CD4-positive, alpha-beta T cell (primary cell): ENCODE measurements around the gene FOXC1. TPM values are rescaled to one million over a fixed set of nuclear protein-coding genes. Genes with fewer than 3 reads are reported as not detected.
A peak's percentile ranks its signal among the peaks of the same experiment; 100 is the strongest.

Experiments
- ATAC-seq: fragments of 200-7000 bp; cut with Tn5 transposase; one replicate; pipeline ENCODE4 v1.10.0; 2022; ENCODE audit warnings: mild to moderate bottlenecking; ENCODE audit not compliant: poor library complexity
- CTCF ChIA-PET: fragments of 350-600 bp; sonication (Branson Sonifier 250); formaldehyde crosslinking; loops from one replicate; lab custom pipeline; 2021; ENCODE audit warnings: antibody characterized with exemption, inconsistent platforms; lab: Charles Lee
- POLR2A ChIA-PET: fragments of 350-600 bp; sonication (Branson Sonifier 250); formaldehyde crosslinking; loops from one replicate; lab custom pipeline; 2021; ENCODE audit warnings: antibody characterized with exemption, inconsistent platforms; lab: Charles Lee
- DNase-seq, 14 experiments: peaks; one replicate each; pipeline ENCODE4 v3.0.0-alpha.2; 2013 to 2020; ENCODE audit warnings: mixed read lengths in 2 of 14
- H3K27ac ChIP-seq, 2 donors: one replicate each; pipeline versions ENCODE4 v1.5.1 to v1.7.0; 2013; ENCODE audit warnings: low read length in 2 of 2, low read depth in 1 of 2, mild to moderate bottlenecking in 1 of 2
- H3K27me3 ChIP-seq, 2 experiments: 1 replicate in 1 of 2; 2 replicates in 1 of 2; pipeline versions ENCODE4 v1.6.1 to v1.7.0; 2013; ENCODE audit warnings: low read length in 2 of 2, control low read depth in 1 of 2, mild to moderate bottlenecking in 1 of 2, moderate library complexity in 1 of 2; ENCODE audit not compliant: insufficient read depth in 2 of 2, control insufficient read depth in 1 of 2
- H3K36me3 ChIP-seq: one replicate; pipeline ENCODE4 v1.6.1; 2013; ENCODE audit warnings: low read length, control low read depth; ENCODE audit not compliant: insufficient read depth
- H3K4me1 ChIP-seq: one replicate; pipeline ENCODE4 v1.6.1; 2013; ENCODE audit warnings: low read length, control low read depth; ENCODE audit not compliant: insufficient read depth
- H3K4me3 ChIP-seq: one replicate; pipeline ENCODE4 v1.5.1; 2013; ENCODE audit warnings: mild to moderate bottlenecking, low read length, moderate library complexity
- H3K9me3 ChIP-seq, 2 experiments: 1 replicate in 1 of 2; 2 replicates in 1 of 2; pipeline versions ENCODE4 v1.6.1 to v1.7.0; 2013; ENCODE audit warnings: low read length in 2 of 2, mild to moderate bottlenecking in 2 of 2, control low read depth in 1 of 2, moderate library complexity in 1 of 2; ENCODE audit not compliant: control insufficient read depth in 1 of 2, insufficient read depth in 1 of 2
- H3K27ac Mint-ChIP-seq: one replicate; pipeline ENCODE4 v1.8.0; 2020; ENCODE audit warnings: mixed read lengths
- H3K27me3 Mint-ChIP-seq: one replicate; pipeline ENCODE4 v1.8.0; 2021; ENCODE audit warnings: mixed read lengths
- H3K36me3 Mint-ChIP-seq: one replicate; pipeline ENCODE4 v1.8.0; 2021; ENCODE audit warnings: low read depth, mixed read lengths
- H3K4me1 Mint-ChIP-seq: one replicate; pipeline ENCODE4 v1.8.0; 2021; ENCODE audit warnings: low read depth, mixed read lengths
- H3K4me3 Mint-ChIP-seq: one replicate; pipeline ENCODE4 v1.8.0; 2020; ENCODE audit warnings: mild to moderate bottlenecking, mixed read lengths
- H3K9me3 Mint-ChIP-seq: one replicate; pipeline ENCODE4 v1.8.0; 2020; ENCODE audit warnings: mixed read lengths
- intact Hi-C, 2 experiments: fragments of 100-400 bp; cut with DNase I in 1 of 2; cut with micrococcal nuclease in 1 of 2; formaldehyde crosslinking; loops; one replicate each; pipeline versions ENCODE4 v1.15.1 to v1.9.0; 2023 to 2025; cut with DNase I, micrococcal nuclease
- total RNA-seq, 174 experiments: library from RNA in 2 of 174; stranded (reverse) in 2 of 174; gene quantifications; one replicate each; pipeline ENCODE4 v1.2.3 and lab custom pipeline; 2021 to 2026
- TF ChIP-seq, protein P1 (sequence below): fragments of 200-600 bp; IDR thresholded peaks from one replicate; pipeline ENCODE4 v1.8.0; 2022; ENCODE audit warnings: antibody characterized with exemption, mild to moderate bottlenecking

The FOXC1 gene
- total RNA-seq, 2 experiments from 2014 or later = not detected

GRCh38 chr6:1636971-1637871 is 27.5 kb downstream of the FOXC1 start:
- TF ChIP-seq, protein P1, sequence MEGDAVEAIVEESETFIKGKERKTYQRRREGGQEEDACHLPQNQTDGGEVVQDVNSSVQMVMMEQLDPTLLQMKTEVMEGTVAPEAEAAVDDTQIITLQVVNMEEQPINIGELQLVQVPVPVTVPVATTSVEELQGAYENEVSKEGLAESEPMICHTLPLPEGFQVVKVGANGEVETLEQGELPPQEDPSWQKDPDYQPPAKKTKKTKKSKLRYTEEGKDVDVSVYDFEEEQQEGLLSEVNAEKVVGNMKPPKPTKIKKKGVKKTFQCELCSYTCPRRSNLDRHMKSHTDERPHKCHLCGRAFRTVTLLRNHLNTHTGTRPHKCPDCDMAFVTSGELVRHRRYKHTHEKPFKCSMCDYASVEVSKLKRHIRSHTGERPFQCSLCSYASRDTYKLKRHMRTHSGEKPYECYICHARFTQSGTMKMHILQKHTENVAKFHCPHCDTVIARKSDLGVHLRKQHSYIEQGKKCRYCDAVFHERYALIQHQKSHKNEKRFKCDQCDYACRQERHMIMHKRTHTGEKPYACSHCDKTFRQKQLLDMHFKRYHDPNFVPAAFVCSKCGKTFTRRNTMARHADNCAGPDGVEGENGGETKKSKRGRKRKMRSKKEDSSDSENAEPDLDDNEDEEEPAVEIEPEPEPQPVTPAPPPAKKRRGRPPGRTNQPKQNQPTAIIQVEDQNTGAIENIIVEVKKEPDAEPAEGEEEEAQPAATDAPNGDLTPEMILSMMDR = no peak
- Histone ChIP-seq H3K27me3 (peaks cover 0 to 3% of the 10 kb centered on the region in 2 experiments), H3K36me3 (no peaks in the 10 kb centered on the region), H3K9me3 (no peaks in the 10 kb centered on the region), H3K27ac (no peak overlapping the region), H3K4me1 (no peaks in the 10 kb centered on the region), H3K4me3 (no peak overlapping the region)
- Mint-ChIP-seq H3K36me3 (no peaks in the 10 kb centered on the region), H3K4me1 (no peaks in the 10 kb centered on the region), H3K27ac (no peak overlapping the region), H3K4me3 (no peak overlapping the region), H3K9me3 (no peaks in the 10 kb centered on the region), H3K27me3 (peaks cover 7% of the 10 kb centered on the region)
- ATAC-seq = no peak
- ChIA-PET CTCF (no interaction called here), POLR2A (no interaction called here)
- intact Hi-C loops = no loop called here
- DNase-seq = peak in 1 of 14 experiments; percentile 25

DNA sequence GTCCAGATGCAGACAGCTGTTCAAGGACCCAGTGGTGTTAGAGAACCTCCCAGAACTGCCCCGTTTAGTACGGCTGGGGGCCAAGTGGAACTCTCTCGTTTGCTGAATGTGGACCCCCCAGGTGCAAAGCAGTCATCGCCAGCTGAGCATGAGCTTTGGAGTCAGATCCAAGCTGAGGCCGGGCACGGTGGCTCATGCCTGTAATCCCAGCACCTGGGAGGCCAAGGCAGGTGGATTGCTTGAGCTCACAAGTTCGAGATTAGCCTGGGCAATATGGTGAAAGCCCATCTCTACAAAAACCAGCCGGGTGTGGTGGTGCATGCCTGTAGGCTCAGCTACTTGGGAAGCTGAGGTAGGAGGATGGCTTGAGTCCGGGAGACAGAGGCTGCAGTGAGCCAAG is 29.7 kb downstream of the FOXC1 start:
- H3K36me3 ChIP-seq = no peaks in the 10 kb centered on the region
- intact Hi-C loops = no loop called here
- TF ChIP-seq, protein P1 = no peak
- no peaks in the 10 kb centered on the region for H3K4me1 ChIP-seq
- no peaks in the 10 kb centered on the region for H3K9me3 ChIP-seq
- H3K27ac Mint-ChIP-seq = no peak overlapping the region
- H3K4me3 Mint-ChIP-seq = no peak overlapping the region
- H3K36me3 Mint-ChIP-seq = no peaks in the 10 kb centered on the region
- H3K27me3 Mint-ChIP-seq = no peaks in the 10 kb centered on the region
- no peak overlapping the region for H3K27ac ChIP-seq
- no peaks in the 10 kb centered on the region for H3K4me1 Mint-ChIP-seq
- POLR2A ChIA-PET = no interaction called here
- no peak overlapping the region for H3K4me3 ChIP-seq
- no peaks in the 10 kb centered on the region for H3K9me3 Mint-ChIP-seq
- DNase-seq = peak in 1 of 14 experiments; percentile 2
- CTCF ChIA-PET = no interaction called here
- no peaks in the 10 kb centered on the region for H3K27me3 ChIP-seq
- ATAC-seq = no peak

- Histone ChIP-seq H3K4me1 (no peaks in the 10 kb centered on the region), H3K27ac (no peak overlapping the region), H3K27me3 (no peaks in the 10 kb centered on the region), H3K4me3 (no peak overlapping the region), H3K36me3 (no peaks in the 10 kb centered on the region), H3K9me3 (no peaks in the 10 kb centered on the region)
- ChIA-PET CTCF (no interaction called here), POLR2A (no interaction called here)
- no peaks in the 10 kb centered on the region for H3K36me3 Mint-ChIP-seq
- H3K4me1 Mint-ChIP-seq = no peaks in the 10 kb centered on the region
- intact Hi-C loops = no loop called here
- no peak overlapping the region for H3K4me3 Mint-ChIP-seq
- DNase-seq = peak in 1 of 14 experiments; percentile 23
- no peak overlapping the region for H3K27ac Mint-ChIP-seq
- TF ChIP-seq, protein P1 = no peak
- ATAC-seq = no peak
- H3K9me3 Mint-ChIP-seq = no peaks in the 10 kb centered on the region
- no peaks in the 10 kb centered on the region for H3K27me3 Mint-ChIP-seq
Measured at GRCh38 chr6:1640476-1640875, 30.8 kb downstream of the FOXC1 start.
